GM18870 (cell line): ENCODE results near the gene VRK1.

Source experiments
- ATAC-seq: cut with Tn5 transposase; IDR thresholded peaks from one replicate; pipeline ENCODE4 v1.9.1; 2021; ENCODE audit warnings: moderate library complexity; ENCODE audit not compliant: unreplicated experiment

VRK1 gene

GRCh38 chr14:96790186-96790585 lies 7.0 kb upstream of the VRK1 start:
- ATAC-seq: no peak

GRCh38 chr14:96790706-96791105 lies 6.5 kb upstream of the VRK1 start:
- ATAC-seq: no peak

- ATAC-seq: no peak
Observed at GRCh38 chr14:96792003-96792402, 5.2 kb upstream of the VRK1 start.

GRCh38 chr14:96792591-96792990 lies 4.6 kb upstream of the VRK1 start:
- no peak for ATAC-seq

- no peak for ATAC-seq
Observed at GRCh38 chr14:96793547-96793946, 3.6 kb upstream of the VRK1 start.

GRCh38 chr14:96795109-96795828 lies 1.9 kb upstream of the VRK1 start:
- ATAC-seq: no peak

GRCh38 chr14:96797582-96798349 lies 584 bp downstream of the VRK1 start:
- ATAC-seq: peak; percentile 24

- no peak for ATAC-seq
Observed at GRCh38 chr14:96798956-96799355, 1.8 kb downstream of the VRK1 start.

GRCh38 chr14:96799489-96800054 lies 2.4 kb downstream of the VRK1 start:
- ATAC-seq: no peak

- ATAC-seq: no peak
Observed at GRCh38 chr14:96801931-96802330, 4.7 kb downstream of the VRK1 start.

- ATAC-seq: no peak
Observed at GRCh38 chr14:96802963-96803362, 5.8 kb downstream of the VRK1 start.

GRCh38 chr14:96803958-96804357 lies 6.8 kb downstream of the VRK1 start:
- no peak for ATAC-seq

GRCh38 chr14:96804895-96805294 lies 7.7 kb downstream of the VRK1 start:
- no peak for ATAC-seq

- no peak for ATAC-seq
Observed at GRCh38 chr14:96805956-96806355, 8.8 kb downstream of the VRK1 start.

GRCh38 chr14:96806836-96807235 lies 9.7 kb downstream of the VRK1 start:
- ATAC-seq: no peak

GRCh38 chr14:96808619-96809406 lies 11.6 kb downstream of the VRK1 start:
- no peak for ATAC-seq

GRCh38 chr14:96811265-96811664 lies 14.1 kb downstream of the VRK1 start:
- ATAC-seq: no peak

GRCh38 chr14:96811985-96812667 lies 14.9 kb downstream of the VRK1 start:
- peak; percentile 74 for ATAC-seq

GRCh38 chr14:96816281-96816680 lies 19.1 kb downstream of the VRK1 start:
- ATAC-seq: no peak

GRCh38 chr14:96817750-96818666 lies 20.8 kb downstream of the VRK1 start:
- ATAC-seq: no peak
